HCT116 (cell line): Measurements from ENCODE around the gene RRBP1. TPM values are rescaled to one million over a fixed set of nuclear protein-coding genes. Genes with fewer than 3 reads are reported as not detected.
A peak's percentile ranks its signal among the peaks of the same experiment; 100 is the strongest.

Source experiments
- ATAC-seq: fragments of 200-7000 bp; cut with Tn5 transposase; 2 replicates; pipeline ENCODE4 v1.9.1; 2020; ENCODE audit warnings: mild to moderate bottlenecking, moderate library complexity
- BruUV-seq: library from RNA; stranded (reverse); fragments of 400-500 nt; replicated peaks from 2 replicates; lab custom pipeline; 2021; lab: Mats Ljungman, UMichigan
- CTCF ChIA-PET: fragments of 300-600 bp; sonication (Branson Sonifier 250); formaldehyde crosslinking; loops from one replicate; lab custom pipeline; 2021; ENCODE audit warnings: antibody characterized with exemption; lab: Charles Lee
- POLR2A ChIA-PET: fragments of 300-600, 350-600 bp; sonication (Branson Sonifier 250); formaldehyde crosslinking; loops from one replicate; lab custom pipeline; 2021; ENCODE audit warnings: antibody characterized with exemption; lab: Charles Lee
- RAD21 ChIA-PET, 2 experiments: fragments of 300-600 bp; sonication (Branson Sonifier 250); formaldehyde crosslinking; loops; one replicate each; lab custom pipeline; 2023; ENCODE audit warnings: low total read pairs in 2 of 2; ENCODE audit not compliant: uncharacterized antibody in 2 of 2, unreplicated experiment in 2 of 2, low non-redundant PET in 1 of 2; lab: Charles Lee
- DNase-seq: peaks from one replicate; pipeline ENCODE4 v3.0.0-alpha.2; 2010; ENCODE audit warnings: low read depth, low spot score
- H2AFZ ChIP-seq: fragments of 200-600 bp; shearing (Covaris generic), sonication (generic); 2 replicates; pipeline ENCODE4 v1.6.1; 2017; ENCODE audit warnings: low read depth, mixed run types, mixed read lengths, antibody characterized with exemption, low read length; ENCODE audit not compliant: poor library complexity, severe bottlenecking
- H3K27ac ChIP-seq: 2 replicates; pipeline ENCODE4 v1.5.1; 2012; ENCODE audit warnings: low read depth, low read length
- H3K27me3 ChIP-seq: fragments of 200-600 bp; sonication (generic); 2 replicates; pipeline ENCODE4 v1.6.1; 2016; ENCODE audit warnings: mixed run types, low read length, mixed read lengths; ENCODE audit not compliant: insufficient read depth
- H3K36me3 ChIP-seq, 2 experiments: fragments of 200-500 bp in 1 of 2; fragments of 200-600 bp in 1 of 2; sonication (Bioruptor generic) in 1 of 2; sonication (generic) in 1 of 2; 2 replicates each; pipeline versions ENCODE4 v1.5.1 to v1.6.1; 2014 to 2016; ENCODE audit warnings: low read length in 2 of 2, inconsistent platforms in 1 of 2, mixed read lengths in 1 of 2, mixed run types in 1 of 2; ENCODE audit not compliant: insufficient read depth in 2 of 2, control insufficient read depth in 1 of 2
- H3K4me1 ChIP-seq, 2 experiments: fragments of 200-600 bp in 1 of 2; sonication (generic) in 1 of 2; 2 replicates each; pipeline versions ENCODE4 v1.5.1 to v1.6.1; 2012 to 2017; ENCODE audit warnings: low read length in 2 of 2, inconsistent platforms in 1 of 2, mild to moderate bottlenecking in 1 of 2, mixed read lengths in 1 of 2, mixed run types in 1 of 2, moderate library complexity in 1 of 2; ENCODE audit not compliant: insufficient read depth in 2 of 2, control insufficient read depth in 1 of 2
- H3K4me2 ChIP-seq: fragments of 200-600 bp; sonication (generic); 2 replicates; pipeline ENCODE4 v1.6.1; 2017; ENCODE audit warnings: mixed run types, low read length, mixed read lengths
- H3K4me3 ChIP-seq, 2 experiments: fragments of 200-600 bp in 1 of 2; sonication (generic) in 1 of 2; replicated peaks in 1 of 2; 2 replicates each; pipeline ENCODE4 v1.5.1; 2011 to 2016; ENCODE audit warnings: low read length in 2 of 2, control low read depth in 1 of 2, low read depth in 1 of 2, mild to moderate bottlenecking in 1 of 2, mixed read lengths in 1 of 2, mixed run types in 1 of 2
- H3K79me2 ChIP-seq: fragments of 200-600 bp; sonication (generic); 2 replicates; pipeline ENCODE4 v1.6.1; 2017; ENCODE audit warnings: mild to moderate bottlenecking, mixed run types, low read length, moderate library complexity, mixed read lengths; ENCODE audit not compliant: insufficient read depth
- H3K9ac ChIP-seq: fragments of 200-600 bp; sonication (generic); 2 replicates; pipeline ENCODE4 v1.6.1; 2016; ENCODE audit warnings: low read length, mixed read lengths
- H3K9me2 ChIP-seq: fragments of 200-600 bp; sonication (generic), shearing (Covaris generic); 2 replicates; pipeline ENCODE4 v1.6.1; 2017; ENCODE audit warnings: mixed run types, mild to moderate bottlenecking, moderate library complexity; ENCODE audit not compliant: insufficient read depth
- H3K9me3 ChIP-seq, 2 experiments: fragments of 200-500 bp in 1 of 2; fragments of 200-600 bp in 1 of 2; sonication (Bioruptor generic) in 1 of 2; sonication (generic) in 1 of 2; 2 replicates each; pipeline ENCODE4 v1.6.1; 2014 to 2017; ENCODE audit warnings: low read length in 2 of 2, mixed read lengths in 2 of 2, inconsistent platforms in 1 of 2, low read depth in 1 of 2, mild to moderate bottlenecking in 1 of 2, mixed run types in 1 of 2, moderate library complexity in 1 of 2; ENCODE audit not compliant: control insufficient read depth in 1 of 2, insufficient read depth in 1 of 2
- H4K20me1 ChIP-seq: fragments of 200-600 bp; sonication (generic), shearing (Covaris generic); 2 replicates; pipeline ENCODE4 v1.6.1; 2017; ENCODE audit warnings: mixed run types, mild to moderate bottlenecking, moderate library complexity; ENCODE audit not compliant: insufficient read depth
- EGR1 ChIP-seq: IDR thresholded peaks from 2 replicates; pipeline ENCODE4 v1.6.1; 2012; ENCODE audit warnings: low read depth
- FOSL1 ChIP-seq: IDR thresholded peaks from 2 replicates; pipeline ENCODE4 v1.6.1; 2012; ENCODE audit warnings: low read depth
- POLR2A ChIP-seq: IDR thresholded peaks from 2 replicates; pipeline ENCODE4 v1.7.0; 2011; ENCODE audit warnings: borderline replicate concordance; ENCODE audit not compliant: insufficient read depth, insufficient read length; ENCODE audit errors: extremely low read depth
- RAD21 ChIP-seq: IDR thresholded peaks from 2 replicates; pipeline ENCODE4 v1.6.1; 2012; ENCODE audit warnings: low read depth, mild to moderate bottlenecking
- YY1 ChIP-seq: IDR thresholded peaks from 2 replicates; pipeline ENCODE4 v1.6.1; 2011; ENCODE audit warnings: low read length, low read depth, moderate library complexity, mild to moderate bottlenecking; ENCODE audit not compliant: insufficient replicate concordance; ENCODE audit errors: extremely low read depth
- ZFX ChIP-seq: fragments of 450-650 bp; IDR thresholded peaks from 2 replicates; pipeline ENCODE4 v1.6.1; 2017
- intact Hi-C: fragments of 100-400 bp; cut with micrococcal nuclease; formaldehyde crosslinking; loops from 2 replicates; pipeline ENCODE4 v1.10.0; 2022
- total RNA-seq: library from RNA; stranded (reverse); gene quantifications from one replicate; pipeline ENCODE4 v1.2.1, GENCODE V29; 2021; ENCODE audit not compliant: unreplicated experiment
- TF ChIP-seq, protein P1 (sequence below): IDR thresholded peaks from 2 replicates; pipeline ENCODE4 v1.6.1; 2012

Gene RRBP1
- total RNA-seq, 1 experiment from 2014 or later, result 123 TPM

DNA sequence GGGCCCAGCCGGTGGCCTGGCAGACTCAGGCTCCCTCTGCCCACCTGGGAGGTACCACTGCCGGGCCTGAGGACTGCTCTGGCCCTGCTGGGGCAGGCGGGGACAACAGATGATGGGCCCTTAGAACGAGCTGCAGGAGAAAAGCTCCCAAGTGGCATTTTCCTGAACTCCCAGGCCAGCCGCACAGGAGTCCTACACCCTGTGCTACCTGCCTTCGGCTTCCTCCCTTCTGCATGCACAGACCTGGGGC is 70.8 kb downstream of the RRBP1 start:
- Histone ChIP-seq H3K9me3 (no peaks in the 10 kb centered on the region), H2AFZ (no peak overlapping the region), H3K4me3 (no peak overlapping the region), H4K20me1 (no peaks in the 10 kb centered on the region), H3K4me2 (no peak overlapping the region), H3K27me3 (no peaks in the 10 kb centered on the region), H3K79me2 (no peaks in the 10 kb centered on the region; the same call in 1 of the 2 replicates), H3K4me1 (no peaks in the 10 kb centered on the region), H3K9ac (no peak overlapping the region), H3K27ac (no peak overlapping the region; the same call in 1 of the 2 replicates), H3K9me2 (no peaks in the 10 kb centered on the region), H3K36me3 (peaks cover 0 to 6% of the 10 kb centered on the region in 2 experiments; a peak in 2 of 4 replicates)
- TF ChIP-seq EGR1 (no peak), ZFX (no peak), YY1 (no peak), FOSL1 (no peak), RAD21 (0 out of 2 replicates have a peak, but pooled peaks have one; percentile 44)
- TF ChIP-seq, protein P1, sequence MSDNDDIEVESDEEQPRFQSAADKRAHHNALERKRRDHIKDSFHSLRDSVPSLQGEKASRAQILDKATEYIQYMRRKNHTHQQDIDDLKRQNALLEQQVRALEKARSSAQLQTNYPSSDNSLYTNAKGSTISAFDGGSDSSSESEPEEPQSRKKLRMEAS, result no peak
- peak; percentile 81 for ATAC-seq
- CTCF ChIA-PET, result interaction anchor here (1.4 to 2.4 kb wide), 2 partner anchors 10 to 74 kb away, joined by 6 to 10 read pairs; no protein-coding TSS in a partner anchor
- RAD21 ChIA-PET, result no interaction called here
- no TSS peak for BruUV-seq
- POLR2A ChIA-PET, result interaction anchor here (1.8 kb wide), 1 partner anchor 41 kb away, joined by 5 read pairs; the partner anchor contains the start of gene DSTN
- DNase-seq, result no peak
- intact Hi-C loops, result no loop called here

DNA sequence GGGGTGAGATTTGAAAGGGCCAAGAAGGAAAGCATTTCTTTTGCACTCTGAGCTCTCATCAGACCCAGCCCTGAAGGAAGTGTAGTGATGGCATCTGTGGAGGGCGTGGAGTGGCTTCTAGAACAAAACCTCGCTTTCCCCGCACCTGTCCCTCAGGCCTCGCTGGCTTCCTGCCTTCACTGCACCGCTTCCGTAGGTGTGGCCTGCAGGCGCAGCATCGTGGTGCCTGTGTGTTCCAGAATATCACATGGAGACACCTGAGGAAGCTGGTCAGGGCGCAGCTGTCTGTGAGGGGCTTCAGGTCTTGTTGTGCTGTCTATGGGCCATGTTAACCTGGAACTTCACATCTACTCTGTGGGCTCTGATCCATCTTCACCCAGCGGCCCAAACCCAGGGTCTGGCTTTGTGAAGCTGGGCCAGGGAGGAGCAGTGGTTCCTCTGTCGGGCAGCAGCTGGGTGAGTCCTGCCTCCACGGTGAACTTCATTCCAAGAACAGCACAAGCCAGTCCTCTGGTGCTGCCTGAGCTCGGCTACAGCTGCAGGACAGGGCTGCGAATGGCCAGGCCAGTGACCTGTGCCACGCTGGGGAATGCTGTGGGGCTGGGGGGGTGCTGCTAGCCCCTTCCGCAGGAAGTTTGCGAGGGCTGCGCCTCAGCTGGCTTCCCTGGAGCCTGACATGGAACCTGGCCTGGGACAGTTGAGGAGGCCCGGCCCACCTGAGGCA is 71.3 kb downstream of the RRBP1 start:
- Histone ChIP-seq H3K79me2 (no peaks in the 10 kb centered on the region; the same call in 1 of the 2 replicates), H3K9ac (no peak overlapping the region), H3K4me3 (no peak overlapping the region), H3K36me3 (peaks cover 3% of the 10 kb centered on the region in 2 experiments; a peak in 2 of 4 replicates), H3K4me2 (no peak overlapping the region), H3K27me3 (no peaks in the 10 kb centered on the region), H2AFZ (no peak overlapping the region), H3K9me2 (no peaks in the 10 kb centered on the region), H3K27ac (no peak overlapping the region; the same call in 1 of the 2 replicates), H3K9me3 (no peaks in the 10 kb centered on the region), H3K4me1 (no peaks in the 10 kb centered on the region), H4K20me1 (no peaks in the 10 kb centered on the region)
- TF ChIP-seq POLR2A, result no peak
- POLR2A ChIA-PET, result interaction anchor here (1.8 kb wide), 1 partner anchor 41 kb away, joined by 5 read pairs; the partner anchor contains the start of gene DSTN
- BruUV-seq, result no TSS peak
- ATAC-seq, result no peak; the same call in 1 of the 2 replicates
- DNase-seq, result no peak
- RAD21 ChIA-PET, result no interaction called here
- intact Hi-C loops, result no loop called here
- CTCF ChIA-PET, result interaction anchor here (1.3 to 2.4 kb wide), 3 partner anchors 9 to 74 kb away, joined by 5 to 10 read pairs (median 6); partner anchors contain the start of gene DSTN
